AG09309 (cell line): Measurements from ENCODE around the gene CSRP3.
A peak's percentile ranks its signal among the peaks of the same experiment; 100 is the strongest.

Source experiments
- DNase-seq: peaks from one replicate; pipeline ENCODE4 v3.0.0-alpha.2; 2010; ENCODE audit warnings: low read depth
- H3K4me3 ChIP-seq: 2 replicates; pipeline ENCODE4 v1.5.1; 2011; ENCODE audit warnings: mild to moderate bottlenecking, low read depth, low read length, moderate library complexity; ENCODE audit not compliant: control insufficient read depth
- TF ChIP-seq, protein P1 (sequence below): IDR thresholded peaks from 2 replicates; pipeline ENCODE4 v1.5.1; 2011; ENCODE audit warnings: mild to moderate bottlenecking, low read depth, low read length, inconsistent platforms; ENCODE audit not compliant: insufficient read depth, control insufficient read depth; ENCODE audit errors: missing control alignments

Gene CSRP3

DNA sequence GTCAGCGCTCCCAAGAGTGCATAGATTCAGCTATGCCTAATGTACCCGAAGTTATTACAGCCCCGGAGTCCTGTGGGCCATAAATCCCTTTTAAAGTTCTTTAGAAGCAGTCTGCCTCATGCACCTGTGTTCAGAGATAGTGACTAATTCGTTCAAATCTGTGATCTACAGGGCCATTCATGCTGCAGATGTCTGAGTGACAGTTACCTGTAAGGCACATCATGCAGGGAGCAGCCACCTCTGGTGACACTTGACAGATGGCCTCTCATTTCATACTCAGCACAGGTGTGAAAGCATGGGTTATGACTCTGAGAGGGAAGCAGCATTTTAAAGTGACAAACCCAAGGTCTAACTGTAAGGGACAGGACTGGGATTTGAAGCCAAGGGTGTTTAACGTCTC, 41.4 kb upstream of the CSRP3 start:
- no peak for DNase-seq
- no peak overlapping the region for H3K4me3 ChIP-seq
- TF ChIP-seq, protein P1, sequence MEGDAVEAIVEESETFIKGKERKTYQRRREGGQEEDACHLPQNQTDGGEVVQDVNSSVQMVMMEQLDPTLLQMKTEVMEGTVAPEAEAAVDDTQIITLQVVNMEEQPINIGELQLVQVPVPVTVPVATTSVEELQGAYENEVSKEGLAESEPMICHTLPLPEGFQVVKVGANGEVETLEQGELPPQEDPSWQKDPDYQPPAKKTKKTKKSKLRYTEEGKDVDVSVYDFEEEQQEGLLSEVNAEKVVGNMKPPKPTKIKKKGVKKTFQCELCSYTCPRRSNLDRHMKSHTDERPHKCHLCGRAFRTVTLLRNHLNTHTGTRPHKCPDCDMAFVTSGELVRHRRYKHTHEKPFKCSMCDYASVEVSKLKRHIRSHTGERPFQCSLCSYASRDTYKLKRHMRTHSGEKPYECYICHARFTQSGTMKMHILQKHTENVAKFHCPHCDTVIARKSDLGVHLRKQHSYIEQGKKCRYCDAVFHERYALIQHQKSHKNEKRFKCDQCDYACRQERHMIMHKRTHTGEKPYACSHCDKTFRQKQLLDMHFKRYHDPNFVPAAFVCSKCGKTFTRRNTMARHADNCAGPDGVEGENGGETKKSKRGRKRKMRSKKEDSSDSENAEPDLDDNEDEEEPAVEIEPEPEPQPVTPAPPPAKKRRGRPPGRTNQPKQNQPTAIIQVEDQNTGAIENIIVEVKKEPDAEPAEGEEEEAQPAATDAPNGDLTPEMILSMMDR, result no peak

DNA sequence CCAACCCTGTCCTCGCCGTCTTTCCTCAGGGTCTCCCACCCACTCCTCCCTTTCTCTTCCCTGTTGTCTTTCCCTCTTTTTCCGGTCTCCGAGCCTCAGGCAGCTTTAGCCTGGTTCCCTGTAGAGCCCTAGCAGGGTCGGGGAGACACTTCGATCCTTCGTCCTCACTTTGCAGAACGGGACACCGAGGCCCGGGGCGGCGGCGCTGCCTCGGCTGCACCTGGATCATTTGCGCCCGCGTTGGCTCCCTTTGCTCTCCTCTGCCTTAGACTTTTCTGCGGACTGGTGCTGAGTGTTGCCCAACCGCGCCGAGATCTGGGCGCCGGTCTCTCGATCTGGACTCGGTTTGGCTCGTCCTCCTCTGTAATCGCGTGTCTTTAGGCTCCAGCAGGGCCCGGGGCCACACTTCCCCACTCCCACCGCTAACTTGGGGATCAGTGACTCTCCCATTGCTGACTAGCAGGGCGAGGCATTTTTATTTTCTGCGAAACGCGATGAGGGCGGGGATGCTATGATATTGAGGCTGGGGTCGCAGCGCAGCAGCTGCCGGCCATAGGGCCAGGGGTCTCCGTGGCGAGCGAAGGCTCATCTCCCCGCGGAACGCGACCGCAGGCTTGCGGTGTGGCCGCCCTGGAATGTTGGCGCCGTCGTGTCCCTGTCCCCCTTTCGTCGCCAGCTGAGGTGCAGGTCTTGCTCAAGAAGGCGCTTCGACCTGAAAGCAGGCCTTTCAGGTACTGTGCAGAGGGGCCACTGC, 40.6 kb upstream of the CSRP3 start:
- peak overlapping the region; percentile 72 for H3K4me3 ChIP-seq
- TF ChIP-seq, protein P1, result no peak
- no peak for DNase-seq

DNA sequence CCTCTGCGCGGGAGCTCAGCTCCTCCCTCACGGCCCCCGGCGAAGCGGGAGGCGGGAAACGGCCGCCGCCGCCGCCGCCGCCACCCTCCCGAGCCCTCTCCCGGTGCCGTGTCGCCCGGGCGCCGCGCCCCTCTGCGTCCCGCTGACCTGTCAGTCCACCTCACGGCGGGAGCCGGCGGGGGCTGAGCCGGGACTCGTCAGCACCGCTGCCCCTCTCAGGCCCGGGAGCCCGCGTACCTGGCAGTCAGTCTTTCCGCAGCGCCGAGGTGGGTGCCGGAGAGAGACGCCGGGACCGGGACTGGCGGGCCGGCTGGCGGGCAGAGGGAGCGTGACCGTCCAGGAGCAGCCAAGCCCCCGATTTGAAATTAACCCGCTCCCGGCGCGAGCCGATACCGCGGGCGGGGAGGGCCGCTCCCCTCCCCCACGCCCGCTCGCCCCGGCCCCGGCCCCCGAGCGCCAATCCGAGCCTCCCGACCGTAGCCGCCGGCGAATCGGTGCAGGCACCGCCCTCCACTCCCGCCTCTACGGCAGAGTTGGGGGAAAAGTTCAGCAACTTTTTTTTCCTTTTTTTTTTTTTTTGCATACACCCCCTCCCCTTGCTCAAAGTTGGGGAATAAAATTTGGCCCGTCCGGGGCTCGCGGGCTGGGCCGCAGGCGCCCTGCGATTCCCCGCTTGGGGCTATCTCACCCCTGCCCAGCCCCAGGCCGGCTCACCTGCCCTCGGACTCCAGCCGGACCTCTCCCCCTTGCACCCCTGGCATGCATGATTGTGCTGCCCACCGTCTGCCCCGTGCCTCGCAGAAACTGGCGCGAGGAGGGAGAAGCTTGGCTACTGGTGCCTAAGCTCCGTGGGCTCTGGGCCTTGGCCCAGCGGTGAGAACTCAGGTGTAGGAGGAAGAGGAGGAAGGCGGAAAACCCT, 39.7 kb upstream of the CSRP3 start:
- H3K4me3 ChIP-seq, result peak overlapping the region; percentile 72
- TF ChIP-seq, protein P1, result no peak
- DNase-seq, result no peak

DNA sequence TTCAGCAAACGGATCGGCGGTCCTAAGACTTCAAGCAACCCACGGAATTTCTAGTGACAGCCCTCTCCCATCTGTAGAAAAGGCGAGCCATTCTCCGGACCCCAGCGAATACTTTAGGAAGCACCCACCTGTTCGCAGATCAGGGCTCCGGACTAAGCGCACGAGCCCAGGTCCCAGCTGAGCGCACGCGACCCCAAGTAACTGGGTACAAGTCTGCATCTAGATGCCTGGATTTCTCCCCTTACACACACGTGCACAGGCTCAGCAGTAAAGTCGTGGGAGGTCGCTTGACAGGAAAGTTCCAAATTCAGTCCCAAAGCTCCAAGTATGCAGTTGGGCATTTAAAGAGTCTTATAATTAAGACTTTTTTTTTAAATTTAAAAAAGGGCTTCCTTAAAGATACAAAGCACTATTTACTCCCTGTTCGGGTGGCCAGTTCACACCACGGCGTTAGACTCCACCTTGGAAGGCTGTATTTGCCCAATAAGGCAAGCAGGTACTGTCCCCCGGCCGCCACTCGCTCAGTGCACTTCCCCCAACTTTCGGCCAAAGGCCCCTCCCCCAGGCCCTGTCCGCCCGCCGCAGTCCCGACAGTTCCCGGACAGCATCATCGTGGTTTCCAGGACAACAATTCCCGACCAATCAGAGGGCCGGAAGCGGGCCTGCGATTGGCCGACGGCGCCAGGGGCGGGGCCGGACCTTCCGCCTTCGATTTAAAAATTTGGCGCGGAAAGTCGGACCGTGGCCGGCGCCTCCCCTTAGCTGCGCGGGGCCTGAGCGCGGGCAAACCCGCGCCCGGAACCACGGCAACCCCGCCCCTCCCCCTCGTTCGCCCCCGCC, 38.9 kb upstream of the CSRP3 start, which contains the start of gene E2F8:
E2F8 (minus strand) TSS at position 526 of the 840 bp plus-strand sequence. CDS start 824 bp downstream, outside the sequence.
- peak; percentile 43 for DNase-seq
- peak within 1 kb of the TSS; percentile 72 for H3K4me3 ChIP-seq
- TF ChIP-seq, protein P1, result no peak

DNA sequence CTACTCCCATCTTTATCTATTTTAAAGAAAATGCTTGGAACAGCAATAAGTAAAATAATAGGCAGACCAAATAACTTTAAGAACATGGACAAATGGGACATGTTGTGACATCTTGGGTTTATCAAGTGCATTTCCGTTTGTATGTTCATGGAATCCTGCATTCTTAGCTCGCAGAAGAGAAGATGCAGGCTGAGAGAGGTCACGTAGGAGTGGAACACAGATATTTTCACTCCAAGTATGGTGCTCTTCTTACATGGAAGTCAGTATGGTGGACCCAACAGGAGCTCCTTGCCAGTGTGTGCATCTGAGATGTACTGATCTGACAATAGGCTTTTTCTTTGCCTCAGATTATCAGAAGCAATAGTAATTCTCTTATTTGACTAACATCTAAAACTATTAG, 37.3 kb upstream of the CSRP3 start:
- H3K4me3 ChIP-seq, result no peak overlapping the region
- TF ChIP-seq, protein P1, result no peak
- no peak for DNase-seq

DNA sequence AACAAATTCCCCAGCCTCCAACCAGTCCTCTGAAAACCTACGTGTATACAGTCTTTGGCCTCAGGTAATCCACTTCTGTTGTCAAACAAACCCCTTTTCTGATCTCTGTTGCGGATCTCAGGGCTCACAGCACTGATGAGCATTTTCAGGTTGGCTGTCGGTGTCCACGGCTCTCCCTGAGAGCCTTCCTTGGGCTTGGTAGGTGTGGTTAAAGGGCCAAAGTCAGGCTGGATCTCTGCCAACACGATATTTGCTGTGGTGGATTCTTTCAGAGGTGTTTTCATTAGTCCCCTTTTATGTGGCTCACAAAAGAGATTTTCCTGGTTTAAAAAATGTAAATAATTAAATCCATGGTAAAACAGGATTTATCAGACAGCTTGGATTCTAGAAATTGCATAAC, 36.0 kb upstream of the CSRP3 start:
- H3K4me3 ChIP-seq, result no peak overlapping the region
- TF ChIP-seq, protein P1, result no peak
- DNase-seq, result no peak
